ENCODE data around the gene NHLH2.

Gene NHLH2

DNA sequence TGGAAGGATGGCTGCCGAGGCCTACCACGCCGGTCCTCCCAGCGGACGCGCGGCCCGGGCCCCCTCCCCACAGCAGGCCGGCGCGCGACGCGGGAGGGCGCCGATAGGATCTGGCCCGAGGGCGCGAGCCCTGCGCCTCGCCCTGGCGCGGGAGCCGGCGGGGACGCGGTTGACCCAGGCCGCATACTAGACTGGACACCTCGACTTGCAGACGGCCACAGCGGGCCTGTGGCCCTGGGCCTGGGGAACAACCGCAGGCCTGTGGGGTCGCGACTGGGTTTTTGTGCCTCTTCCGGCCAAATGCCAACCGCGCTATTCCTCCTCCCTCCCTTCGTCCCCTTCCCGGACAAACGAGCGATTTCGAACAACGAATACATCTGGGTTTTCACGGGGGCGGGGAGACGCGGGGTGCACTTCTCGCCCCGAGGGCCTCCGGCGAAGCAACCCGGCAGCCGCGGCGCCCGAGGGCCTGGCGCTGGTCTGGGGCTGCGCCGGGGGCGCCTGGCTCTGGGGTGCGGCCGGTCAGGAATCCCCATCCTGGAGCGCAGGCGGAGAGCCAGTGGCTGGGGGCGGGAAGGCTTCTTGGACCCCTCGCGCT lies 2.4 kb downstream of the NHLH2 start:
- in situ Hi-C loops (cut with HindIII; ENCODE audit: low sequenced_read_pairs), result no loop called here

DNA sequence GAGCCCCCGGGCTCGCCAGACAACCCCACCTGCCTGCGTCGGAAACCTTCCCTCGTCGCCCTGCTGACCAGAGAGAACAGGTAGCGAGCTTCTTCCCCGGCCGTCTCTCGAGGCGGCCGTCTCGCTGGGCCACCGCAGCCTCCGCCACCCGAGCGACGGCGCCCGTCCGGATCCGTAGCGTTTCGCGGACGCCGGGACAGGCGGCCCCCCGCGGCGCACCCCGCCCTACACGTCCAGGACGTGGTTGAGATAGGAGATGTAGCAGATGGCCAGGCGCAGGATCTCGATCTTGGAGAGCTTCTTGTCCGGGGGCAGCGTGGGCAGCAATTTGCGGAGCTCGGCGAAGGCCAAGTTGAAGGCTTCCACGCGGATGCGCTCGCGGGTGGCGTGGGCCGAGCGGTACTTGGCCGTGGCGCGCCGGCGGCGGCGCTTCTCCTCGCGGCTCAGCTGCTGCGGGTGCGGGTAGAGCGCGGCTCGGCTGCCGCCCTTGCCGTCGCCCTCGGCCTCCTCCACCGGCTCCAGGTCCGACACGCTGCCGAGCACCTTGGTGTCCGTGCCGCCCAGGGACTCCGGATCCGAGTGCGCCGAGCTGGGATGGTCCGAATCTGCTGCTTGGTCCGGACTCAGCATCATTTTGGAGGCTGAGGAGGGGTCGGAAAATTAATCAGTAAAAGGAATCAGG lies 3.0 kb downstream of the NHLH2 start:
- in situ Hi-C loops (cut with HindIII; ENCODE audit: low sequenced_read_pairs), result no loop called here

DNA sequence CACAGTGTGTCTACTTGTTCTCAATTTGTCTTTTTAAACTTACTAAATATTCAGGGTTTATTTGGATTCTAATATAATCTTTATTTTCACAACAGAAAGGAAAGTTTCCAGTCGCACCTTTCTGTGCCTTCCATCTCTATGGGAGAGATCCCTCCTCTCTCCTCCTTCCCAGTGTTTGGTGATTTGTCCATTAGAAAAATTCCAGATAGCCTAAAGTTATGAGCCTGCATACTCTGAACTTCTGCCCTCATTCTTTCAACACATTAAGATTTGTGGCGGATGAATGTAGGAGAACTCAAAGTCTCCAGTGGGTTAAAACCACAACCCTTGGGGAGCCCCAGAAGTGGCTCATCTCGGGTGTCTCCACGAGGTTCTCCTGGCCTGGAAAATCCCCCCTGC lies 3.6 kb downstream of the NHLH2 start:
- in situ Hi-C loops (cut with HindIII; ENCODE audit: low sequenced_read_pairs), result no loop called here

DNA sequence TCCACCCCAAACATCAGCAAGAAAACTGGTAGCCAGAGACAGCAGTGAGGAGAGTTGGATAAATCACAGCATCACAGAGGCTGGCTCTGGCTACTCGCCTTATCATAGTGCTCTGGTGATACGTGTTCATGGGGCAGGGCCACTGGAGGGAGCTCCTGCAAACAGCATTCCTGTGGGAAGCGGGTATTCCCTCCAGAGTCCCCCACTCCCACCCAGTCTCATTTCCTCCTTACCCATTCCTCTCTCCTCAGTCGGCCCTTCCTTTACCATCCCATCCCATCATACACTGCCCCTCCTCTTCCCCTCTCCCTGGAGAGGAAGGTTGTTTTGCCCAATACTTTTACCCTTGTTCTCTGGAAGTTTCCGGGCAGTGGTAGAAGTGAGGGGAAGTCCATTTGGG lies 7.1 kb downstream of the NHLH2 start:
- in situ Hi-C loops (cut with HindIII; ENCODE audit: low sequenced_read_pairs), result no loop called here

DNA sequence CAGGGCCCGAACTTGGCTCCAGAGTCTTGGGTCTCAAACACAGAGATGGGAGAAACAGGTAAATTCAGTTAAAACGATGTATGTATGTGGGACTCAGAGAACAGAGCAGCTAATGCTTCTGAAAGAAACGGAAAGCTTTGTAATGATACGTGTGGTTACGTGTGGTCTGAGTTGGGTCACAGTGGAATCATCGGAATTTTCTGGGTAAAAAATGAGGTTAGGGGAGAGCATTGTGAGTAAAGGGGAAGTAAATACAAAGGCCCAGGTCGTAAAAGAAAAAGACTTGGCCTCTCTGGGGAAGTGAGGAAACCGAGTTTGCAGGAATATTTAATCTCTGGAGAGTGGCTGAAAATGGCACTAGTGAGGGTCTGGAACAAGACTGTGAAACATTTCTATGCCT lies 8.3 kb downstream of the NHLH2 start:
- in situ Hi-C loops (cut with HindIII; ENCODE audit: low sequenced_read_pairs), result no loop called here

DNA sequence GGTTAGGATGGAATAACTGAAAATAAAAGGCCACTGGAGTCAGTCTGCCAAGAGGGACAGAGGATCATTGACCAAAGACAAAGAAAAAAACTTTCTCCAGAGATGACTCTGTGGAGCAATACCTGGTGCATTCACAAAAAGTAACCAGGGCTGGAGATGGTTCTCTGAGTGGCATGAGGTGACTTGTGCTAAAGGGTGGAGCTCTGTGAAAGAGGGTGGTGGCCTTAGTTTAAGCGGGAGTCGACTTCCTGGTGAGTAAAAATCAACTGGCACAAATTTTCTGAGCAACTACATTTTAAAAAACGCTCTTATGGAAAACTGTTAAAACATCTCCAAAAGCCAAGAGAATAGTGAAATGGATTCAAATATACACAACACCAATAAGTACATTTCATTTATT lies 10.0 kb downstream of the NHLH2 start:
- in situ Hi-C loops (cut with HindIII; ENCODE audit: low sequenced_read_pairs), result no loop called here

DNA sequence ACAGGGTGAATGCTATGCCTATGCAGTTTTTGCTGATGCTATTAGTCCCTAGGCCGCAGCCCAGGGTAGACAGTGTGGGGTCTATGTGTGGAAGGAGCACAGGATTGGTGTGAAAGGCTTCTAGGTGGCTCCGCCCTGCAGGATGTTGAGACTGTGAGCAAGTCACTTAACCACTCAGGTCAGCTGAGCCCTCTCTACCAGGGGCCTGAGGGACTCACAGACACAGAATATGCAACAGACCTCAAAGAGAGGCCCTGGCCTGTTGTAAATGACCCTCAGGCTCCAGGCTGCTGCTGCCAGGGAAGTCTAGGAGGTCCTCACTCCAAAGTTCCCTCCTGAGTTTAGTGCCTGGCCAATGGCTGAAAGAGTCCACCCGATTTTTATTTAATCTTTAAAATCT lies 11.0 kb downstream of the NHLH2 start:
- in situ Hi-C loops (cut with HindIII; ENCODE audit: low sequenced_read_pairs), result no loop called here

DNA sequence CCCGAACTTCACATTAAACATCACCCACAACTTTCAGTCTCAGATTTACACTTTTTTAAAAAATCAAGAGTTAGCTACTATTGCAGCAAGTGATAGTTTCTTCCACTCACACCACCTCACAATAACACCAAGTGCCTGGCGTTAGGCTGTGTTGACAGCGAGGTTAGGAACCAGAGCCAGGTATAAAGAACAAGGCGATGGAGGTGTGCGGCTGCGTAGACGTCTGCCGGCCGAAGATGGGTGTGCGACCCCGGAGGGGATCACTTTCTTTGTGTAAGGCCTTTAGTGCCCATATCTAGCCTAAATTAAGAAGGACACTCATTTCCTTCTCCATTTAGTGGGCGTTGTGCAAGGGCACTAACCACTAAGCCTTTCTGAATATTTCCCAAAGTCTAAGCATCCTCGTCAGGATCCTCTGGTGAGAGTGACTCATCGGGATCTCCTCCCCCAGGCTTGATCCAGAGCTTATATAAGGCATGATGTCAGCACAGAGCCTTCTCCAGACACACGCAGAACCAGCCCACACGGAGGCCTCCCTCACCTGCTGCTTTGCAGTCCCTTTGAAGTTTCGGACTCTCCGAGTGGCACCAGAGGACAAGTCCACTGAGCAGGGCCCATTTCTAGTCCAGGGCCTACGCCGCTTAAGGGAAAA lies 11.8 kb downstream of the NHLH2 start:
- in situ Hi-C loops (cut with HindIII; ENCODE audit: low sequenced_read_pairs), result no loop called here

DNA sequence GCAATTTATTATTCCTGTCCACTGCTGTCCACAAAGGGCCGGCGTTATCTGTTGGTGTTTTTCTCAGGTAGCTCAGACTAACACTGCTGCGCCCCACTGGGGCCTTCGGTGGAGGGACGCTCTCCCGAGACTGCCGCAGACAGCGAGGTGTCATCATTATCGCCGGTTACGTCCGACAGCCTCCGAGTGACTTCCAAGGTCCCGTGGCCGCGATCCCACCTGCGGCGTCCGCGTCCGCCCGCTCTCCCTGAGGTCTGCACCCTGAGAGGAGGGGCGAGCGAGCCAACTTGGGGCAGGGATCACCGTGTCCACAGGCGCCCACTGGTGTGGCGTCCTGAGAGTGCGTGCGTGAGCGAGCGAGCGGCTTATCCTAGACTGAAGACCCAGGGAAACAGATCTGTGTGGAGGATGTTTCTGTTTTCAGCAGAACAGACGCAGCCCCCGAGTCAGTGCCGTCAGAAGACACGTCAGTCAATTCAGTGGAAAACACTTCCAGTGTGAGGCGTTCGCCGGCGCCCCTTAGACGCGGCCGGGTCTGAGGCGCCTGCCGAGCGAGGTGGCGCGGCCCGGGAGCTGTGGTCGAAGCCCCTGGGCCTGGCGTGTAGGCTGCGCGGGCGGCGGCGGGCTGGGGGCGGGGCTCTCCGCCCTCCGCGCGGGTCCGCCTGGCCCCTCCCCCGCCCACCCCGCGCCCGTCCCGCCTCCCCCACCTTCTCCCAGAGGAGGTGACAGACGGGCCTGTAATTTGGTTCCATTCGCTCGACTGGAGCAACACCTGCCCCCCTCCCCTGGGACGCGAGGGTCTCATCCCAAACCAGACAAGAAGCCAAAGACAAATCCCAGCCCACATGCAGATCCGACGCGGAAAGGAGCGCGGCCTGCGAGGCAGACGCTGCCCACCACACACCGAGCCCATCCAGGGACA lies 12.6 kb downstream of the NHLH2 start:
- in situ Hi-C loops (cut with HindIII; ENCODE audit: low sequenced_read_pairs), result no loop called here

DNA sequence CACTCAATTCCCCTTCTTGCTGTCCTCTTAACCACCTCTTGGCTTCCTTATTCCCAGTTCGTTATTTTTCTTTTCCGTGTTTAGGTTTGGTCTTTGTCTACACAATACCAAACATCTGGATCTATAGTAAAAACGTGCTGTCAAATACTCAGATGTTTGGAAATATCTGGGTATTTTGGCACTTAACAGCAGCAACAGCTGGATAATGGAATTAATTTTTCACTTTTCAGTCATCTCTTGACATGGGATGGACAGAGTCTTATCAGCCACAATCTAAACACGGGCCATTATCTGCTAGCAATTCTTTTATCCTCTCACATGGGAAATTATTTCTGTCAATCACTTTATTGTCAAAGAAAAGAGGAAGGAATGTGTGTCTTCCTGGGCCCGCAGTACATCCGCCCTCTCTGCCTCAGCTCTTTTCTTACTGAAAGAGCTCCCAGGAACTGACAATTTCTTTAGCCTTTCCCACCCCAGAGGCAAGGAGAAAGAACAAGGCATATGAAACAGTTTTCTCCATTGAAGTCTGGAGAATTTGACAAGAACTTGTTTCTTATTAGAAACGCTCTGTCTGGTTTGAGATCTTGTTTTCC lies 13.4 kb downstream of the NHLH2 start:
- in situ Hi-C loops (cut with HindIII; ENCODE audit: low sequenced_read_pairs), result no loop called here

DNA sequence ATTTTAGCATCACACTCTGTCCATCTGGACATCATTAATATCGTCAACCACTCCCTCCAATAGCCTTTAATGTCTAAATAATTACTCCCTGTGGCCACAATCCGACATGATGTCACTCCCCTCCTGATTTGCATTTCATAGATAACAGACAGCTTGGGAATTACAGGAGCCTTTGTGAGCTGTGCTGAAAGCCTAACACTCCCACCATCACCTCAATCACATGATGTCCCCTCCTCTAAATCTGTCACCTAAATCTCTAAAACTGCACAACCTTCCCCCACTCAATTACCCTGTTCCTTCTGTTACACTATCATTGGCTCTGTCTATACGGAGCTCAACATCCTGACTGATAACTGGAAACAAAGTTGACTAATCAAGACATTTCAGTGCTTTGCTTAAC lies 14.3 kb downstream of the NHLH2 start:
- in situ Hi-C loops (cut with HindIII; ENCODE audit: low sequenced_read_pairs), result no loop called here

DNA sequence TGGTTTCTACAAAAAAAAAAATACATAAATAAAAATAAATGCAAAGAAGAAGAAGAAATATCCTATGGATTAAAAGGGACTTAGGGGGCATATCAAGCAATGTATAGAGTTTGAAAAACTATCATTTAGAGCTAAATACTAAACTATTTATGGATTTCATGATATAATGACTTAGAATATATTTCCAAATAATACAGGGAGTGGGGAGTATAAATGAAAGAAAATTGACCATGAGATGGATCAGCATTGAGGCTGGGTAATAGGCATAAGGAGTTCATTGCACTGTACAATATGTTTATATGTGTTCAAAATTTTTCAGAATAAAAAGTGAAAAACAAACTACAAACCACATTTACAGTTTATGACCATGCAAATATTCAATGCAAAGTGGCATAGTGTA lies 18.8 kb downstream of the NHLH2 start:
- in situ Hi-C loops (cut with HindIII; ENCODE audit: low sequenced_read_pairs), result no loop called here

DNA sequence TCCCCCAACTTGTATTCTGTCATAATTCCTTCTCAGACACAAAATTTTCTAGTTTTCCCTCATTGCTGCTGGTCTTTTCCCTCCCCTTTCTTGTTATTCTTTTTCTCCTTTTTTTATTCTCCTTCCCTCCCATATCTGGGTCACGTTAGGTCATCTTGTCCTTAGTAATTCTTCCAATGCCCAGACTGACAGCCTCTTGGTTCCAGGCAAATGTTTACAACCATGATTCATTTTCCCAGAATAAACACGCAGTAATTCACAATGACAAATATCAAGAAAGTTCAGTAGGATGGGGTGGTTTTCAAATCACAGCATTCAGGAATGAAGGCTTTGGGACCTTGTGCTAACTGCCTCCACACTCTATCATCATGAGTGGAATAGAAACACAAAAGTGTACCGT lies 25.2 kb downstream of the NHLH2 start:
- in situ Hi-C loops (cut with HindIII; ENCODE audit: low sequenced_read_pairs), result loop anchor here (10.0 kb wide), 1 partner anchor 99 kb away; no protein-coding TSS in a partner anchor

DNA sequence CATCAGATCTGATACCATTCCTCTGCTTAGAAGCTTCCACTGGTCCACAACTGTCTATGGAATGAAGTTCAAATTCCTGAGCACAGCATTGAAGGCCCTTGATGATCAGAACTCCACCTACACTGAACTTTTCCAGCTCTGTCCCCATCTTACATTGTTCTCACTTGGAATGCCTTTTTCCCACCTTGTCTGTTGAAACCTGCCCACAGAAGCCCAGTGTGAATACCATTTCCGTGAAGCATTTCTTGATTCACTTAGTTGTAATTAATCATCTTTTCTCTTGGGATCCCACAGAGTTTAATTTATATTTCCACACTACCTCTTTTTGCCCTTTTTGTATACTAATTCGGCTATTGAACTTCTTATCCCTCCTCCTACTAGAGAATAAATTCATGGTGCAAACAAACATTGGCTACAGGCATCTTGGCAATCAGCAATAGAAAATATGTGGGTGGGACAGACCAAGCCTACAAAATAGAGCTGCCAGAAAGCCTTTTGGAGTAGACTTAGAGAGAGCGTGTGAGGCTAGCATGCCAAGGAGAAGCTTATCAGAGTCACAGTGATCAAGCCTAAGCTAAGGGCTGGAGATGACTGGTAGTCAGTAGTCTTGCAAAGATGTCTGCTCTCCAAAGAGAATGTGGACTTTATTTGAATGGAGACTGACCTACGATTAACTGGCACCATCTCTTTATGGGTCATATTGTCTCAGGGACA lies 26.1 kb downstream of the NHLH2 start:
- in situ Hi-C loops (cut with HindIII; ENCODE audit: low sequenced_read_pairs), result loop anchor here (10.0 kb wide), 1 partner anchor 100 kb away; no protein-coding TSS in a partner anchor

DNA sequence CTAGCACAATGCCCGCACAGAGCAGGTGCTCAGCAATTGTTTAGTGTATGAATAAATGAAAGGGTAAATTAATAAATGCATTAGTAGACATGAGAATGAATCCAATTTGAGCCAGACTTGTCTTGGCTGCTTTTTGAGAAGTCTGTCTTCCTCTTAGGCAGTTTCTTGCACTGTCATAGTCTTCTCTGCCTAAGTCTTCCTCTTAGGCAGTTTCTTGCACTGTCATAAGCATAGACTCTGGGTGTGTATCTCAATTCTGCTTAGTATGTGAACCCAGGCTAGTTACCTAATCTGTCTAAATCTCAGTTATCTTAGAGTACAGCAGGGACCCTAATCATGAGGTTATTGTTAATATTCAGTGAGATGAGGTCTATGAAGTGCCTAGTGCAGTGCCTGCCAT lies 27.2 kb downstream of the NHLH2 start:
- in situ Hi-C loops (cut with HindIII; ENCODE audit: low sequenced_read_pairs), result loop anchor here (10.0 kb wide), 1 partner anchor 101 kb away; no protein-coding TSS in a partner anchor

DNA sequence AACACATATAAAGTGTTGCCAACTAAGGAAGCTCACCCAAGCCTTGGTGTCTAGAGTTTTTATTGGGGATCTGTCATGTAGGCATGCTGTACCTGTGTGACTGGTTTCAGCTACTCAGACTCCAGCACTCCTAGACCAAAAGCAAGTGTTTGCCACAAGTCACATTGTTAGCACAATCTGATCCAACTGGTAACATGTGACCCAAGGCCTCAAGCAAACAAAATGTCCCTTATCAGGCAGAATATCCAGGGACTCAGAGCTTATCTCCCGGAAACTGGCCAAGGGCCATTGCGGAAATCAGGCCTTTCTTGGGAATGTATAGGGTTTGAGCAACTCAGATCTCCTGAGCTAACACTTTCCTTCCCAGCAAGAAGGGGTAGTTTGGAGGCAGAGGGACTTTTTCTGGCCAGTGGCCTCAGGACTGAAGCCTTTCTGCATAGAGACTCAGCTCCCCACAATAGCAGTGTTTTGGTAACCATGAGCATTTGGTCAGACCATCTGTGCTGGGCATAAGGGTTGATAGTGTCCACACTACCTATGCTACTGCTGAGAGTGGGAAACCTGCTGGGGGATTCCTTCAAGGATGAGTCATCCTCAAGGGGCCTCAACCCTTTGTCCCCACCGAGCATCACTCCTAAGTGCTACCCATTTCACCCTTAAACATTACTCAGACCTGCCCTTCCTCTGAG lies 29.6 kb downstream of the NHLH2 start:
- in situ Hi-C loops (cut with HindIII; ENCODE audit: low sequenced_read_pairs), result loop anchor here (10.0 kb wide), 1 partner anchor 104 kb away; no protein-coding TSS in a partner anchor

DNA sequence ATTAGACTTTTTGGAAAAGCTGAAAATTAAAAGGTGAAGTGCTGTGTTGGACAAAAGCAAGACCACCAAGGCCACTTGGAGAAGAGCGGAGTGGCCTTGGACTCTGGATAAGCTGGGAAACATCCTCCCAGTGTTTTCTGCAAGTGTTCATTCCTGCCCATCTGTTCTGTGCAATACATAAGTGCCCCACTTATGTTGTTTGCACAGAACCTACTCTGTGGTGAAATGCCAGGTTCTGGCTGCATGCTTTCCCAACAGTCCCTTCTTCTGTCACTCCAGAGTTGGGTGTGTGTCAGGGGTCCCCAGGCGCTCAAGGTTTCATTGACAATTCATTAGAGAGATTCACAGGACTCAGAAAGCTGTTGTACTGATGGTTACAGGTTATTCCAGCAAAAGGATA lies 30.3 kb downstream of the NHLH2 start:
- in situ Hi-C loops (cut with HindIII; ENCODE audit: low sequenced_read_pairs), result loop anchor here (10.0 kb wide), 1 partner anchor 104 kb away; no protein-coding TSS in a partner anchor

DNA sequence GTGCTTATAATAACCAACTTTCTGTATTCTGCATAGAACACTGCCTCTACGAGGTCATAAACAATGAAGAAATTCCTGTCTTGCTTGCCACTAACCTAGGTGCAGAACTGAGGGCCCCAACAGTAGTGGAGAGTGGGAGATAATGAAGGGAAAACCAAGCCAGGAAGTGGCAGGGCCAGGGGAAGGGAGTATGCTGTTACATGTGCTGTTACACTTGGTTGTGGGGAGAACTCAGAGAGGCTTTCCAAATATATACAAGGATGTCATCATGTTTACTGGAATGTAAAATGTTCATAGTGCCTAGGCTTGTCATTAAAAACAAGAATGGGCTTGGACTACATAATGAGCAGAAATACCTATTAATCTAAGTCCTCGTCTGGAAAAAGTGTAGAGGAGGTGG lies 31.1 kb downstream of the NHLH2 start:
- in situ Hi-C loops (cut with HindIII; ENCODE audit: low sequenced_read_pairs), result loop anchor here (10.0 kb wide), 1 partner anchor 105 kb away; no protein-coding TSS in a partner anchor

DNA sequence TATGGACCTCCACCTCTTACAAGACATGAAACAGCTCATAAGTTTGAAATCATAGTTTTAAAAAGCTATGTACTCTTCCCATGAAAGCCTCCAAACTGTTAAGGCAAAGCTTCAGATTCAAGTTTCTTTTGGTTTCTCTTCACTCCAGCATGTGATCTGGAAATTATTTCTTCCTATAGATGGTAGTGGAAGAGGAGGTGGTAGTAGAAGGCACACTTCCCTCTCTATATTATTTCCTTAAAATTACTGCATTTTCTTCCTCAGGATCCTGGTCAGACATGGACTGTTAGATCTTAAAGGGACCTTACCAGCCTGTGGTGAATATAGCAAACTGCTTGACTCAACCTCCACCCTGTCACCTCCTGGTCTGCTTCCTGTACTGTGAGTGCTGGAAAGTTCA lies 31.9 kb downstream of the NHLH2 start:
- in situ Hi-C loops (cut with HindIII; ENCODE audit: low sequenced_read_pairs), result no loop called here

All from DLD1 (cell line).